ENCODE results near the gene BRICD5. TPM values are rescaled to one million over a fixed set of nuclear protein-coding genes. Genes with fewer than 3 reads are reported as not detected.
"Not testable (repeated sequence)": the region's sequence is repeated elsewhere in the genome, so short reads cannot be mapped to it uniquely, and the experiment has no call there.

The BRICD5 gene
- total and polyA plus RNA-seq, 2 of the 13 experiments (the other 11 are each of a cell fraction or from before 2014, with no cell fraction given), result 1.6 to 5.8 TPM

DNA sequence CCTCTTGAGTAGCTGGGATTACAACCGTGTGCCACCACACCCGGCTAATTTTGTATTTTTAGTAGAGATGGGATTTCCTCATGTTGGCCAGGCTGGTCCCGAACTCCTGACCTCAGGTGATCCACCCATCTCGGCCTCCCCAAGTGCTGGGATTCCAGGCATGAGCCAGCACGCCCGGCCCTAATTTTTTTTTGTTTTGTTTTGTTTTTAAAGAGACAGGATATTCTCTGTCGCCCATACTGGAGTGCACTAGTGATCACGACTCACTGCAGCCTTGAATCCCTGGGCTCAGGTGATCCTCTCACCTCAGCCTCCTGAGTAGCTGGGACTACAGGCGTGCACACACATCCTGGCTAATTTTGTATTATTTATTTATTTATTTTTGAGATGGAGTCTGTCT is 29.7 kb upstream of the BRICD5 start:
- CTCF ChIA-PET (ENCODE audit: low intra/inter-chr PET ratio, low total read pairs); H2AFZ ChIP-seq (ENCODE audit: low read length); H3K27ac ChIP-seq (ENCODE audit: extremely low read length, insufficient read depth, low read length); H3K27me3 ChIP-seq (ENCODE audit: control insufficient read depth in 1 of 2, insufficient read depth in 2 of 2, low read length in 2 of 2); intact Hi-C loops (cut with micrococcal nuclease; ENCODE audit: unreplicated experiment); H3K4me3 ChIP-seq (replicated peaks in 1 of 3; ENCODE audit: insufficient read depth in 1 of 3, low read depth in 2 of 3, low read length in 3 of 3); FAIRE-seq; H3K79me2 ChIP-seq (ENCODE audit: insufficient read depth, low read length); H3K9ac ChIP-seq (ENCODE audit: insufficient read depth, low read depth, low read length); BruUV-seq (replicated peaks); H3K4me2 ChIP-seq (ENCODE audit: low read depth, low read length); DNase-seq (ENCODE audit: low spot score); in situ Hi-C loops (cut with HindIII; ENCODE audit: extremely low pct_ligation_motif_present, low pct_unique_long_range_greater_than_20kb); H3K9me3 ChIP-seq (ENCODE audit: low read length); ATAC-seq; H4K20me1 ChIP-seq (ENCODE audit: insufficient read depth, low read length): not testable (repeated sequence)
- peaks cover 14 to 32% of the 10 kb centered on the region in 2 experiments; a peak in 4 of 5 replicates for H3K36me3 ChIP-seq (replicated peaks in 1 of 2; ENCODE audit: control insufficient read depth in 1 of 2, insufficient read depth in 2 of 2, low read length in 2 of 2)
- H3K4me1 ChIP-seq (ENCODE audit: insufficient read depth, low read length), result peaks cover 31% of the 10 kb centered on the region
- POLR2A ChIA-PET, result interaction anchor here (1.4 to 3.5 kb wide), 3 partner anchors 11 to 85 kb away, joined by 3 to 16 read pairs (median 5); partner anchors contain the start of genes ECI1 and TRAF7
- WGBS (ENCODE audit: low lambda C conversion rate), result 95% methylated on average over 9 of the region's 9 CpGs
- TF ChIP-seq POLR2G (IDR thresholded peaks at IDR 0.05; ENCODE audit: low read depth, low read length), result 0 out of 2 replicates have a peak, but pooled peaks have one; percentile 24

DNA sequence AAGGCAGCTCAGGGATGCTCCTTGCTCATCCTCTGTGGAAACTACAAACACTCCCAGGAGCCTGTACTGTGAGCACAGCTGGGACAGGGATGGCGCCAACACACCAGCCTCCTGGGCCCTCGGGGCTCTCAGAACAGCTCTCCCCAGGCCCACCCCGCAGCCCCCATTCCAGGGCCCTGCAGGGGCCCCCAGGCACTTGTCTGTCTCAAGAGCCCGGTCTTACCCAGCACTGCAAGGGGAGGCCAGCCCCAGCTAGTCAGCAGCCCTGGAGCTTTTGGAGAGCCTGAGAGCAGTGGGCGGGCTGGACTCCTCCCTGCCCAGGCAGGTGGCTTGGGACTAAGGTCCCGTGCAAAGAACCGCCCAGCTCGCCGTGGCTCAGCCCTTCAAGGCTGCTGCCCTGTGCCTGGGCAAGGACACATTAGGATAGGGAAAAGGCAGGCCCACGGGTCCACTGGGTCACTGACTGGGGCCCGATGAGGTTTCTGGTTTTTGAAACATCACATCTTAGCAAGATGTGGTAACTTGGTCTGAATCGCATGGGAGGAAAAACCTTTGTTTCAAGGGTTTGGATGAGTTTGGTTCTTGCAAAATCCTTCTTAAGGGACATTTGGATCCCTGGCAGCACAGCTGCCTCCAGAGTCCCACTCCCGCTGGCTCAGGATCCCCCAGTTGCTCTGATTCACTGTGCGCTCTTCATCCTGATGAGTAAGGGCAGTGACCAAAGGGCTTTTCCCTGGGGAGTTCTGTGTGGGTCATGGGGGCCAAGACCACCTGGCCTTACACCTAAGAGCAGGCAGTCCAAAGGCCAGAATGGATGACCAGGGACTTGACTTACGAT is 28.4 kb upstream of the BRICD5 start:
- Histone ChIP-seq H3K4me2 (ENCODE audit: low read depth, low read length) (no peak overlapping the region), H3K36me3 (replicated peaks in 1 of 2; ENCODE audit: control insufficient read depth in 1 of 2, insufficient read depth in 2 of 2, low read length in 2 of 2) (peaks cover 6 to 23% of the 10 kb centered on the region in 2 experiments; a peak in 4 of 5 replicates), H3K9me3 (ENCODE audit: low read length) (no peaks in the 10 kb centered on the region), H2AFZ (ENCODE audit: low read length) (no peak overlapping the region), H3K4me1 (ENCODE audit: insufficient read depth, low read length) (peaks cover 31% of the 10 kb centered on the region), H3K4me3 (replicated peaks in 1 of 3; ENCODE audit: insufficient read depth in 1 of 3, low read depth in 2 of 3, low read length in 3 of 3) (no peak overlapping the region), H3K79me2 (ENCODE audit: insufficient read depth, low read length) (no peaks in the 10 kb centered on the region), H3K9ac (ENCODE audit: insufficient read depth, low read depth, low read length) (no peak overlapping the region), H4K20me1 (ENCODE audit: insufficient read depth, low read length) (0 out of 2 replicates have a peak, but pooled peaks cover 2% of the 10 kb centered on the region), H3K27me3 (ENCODE audit: control insufficient read depth in 1 of 2, insufficient read depth in 2 of 2, low read length in 2 of 2) (no peaks in the 10 kb centered on the region), H3K27ac (ENCODE audit: extremely low read length, insufficient read depth, low read length) (peak overlapping the region; percentile 37)
- ChIA-PET CTCF (ENCODE audit: low intra/inter-chr PET ratio, low total read pairs) (no interaction called here), POLR2A (interaction anchor here (0.9 to 3.5 kb wide), 5 partner anchors 12 to 84 kb away, joined by 3 to 16 read pairs (median 4); partner anchors contain the start of genes ECI1, PGP and TRAF7)
- intact Hi-C loops (cut with micrococcal nuclease; ENCODE audit: unreplicated experiment) (no loop called here), in situ Hi-C loops (cut with HindIII; ENCODE audit: extremely low pct_ligation_motif_present, low pct_unique_long_range_greater_than_20kb) (no loop called here)
- WGBS (ENCODE audit: low lambda C conversion rate), result 17% methylated on average over 1 of the region's 15 CpGs
- no TSS peak for BruUV-seq (replicated peaks)
- ATAC-seq (peak; percentile 42), DNase-seq (ENCODE audit: low spot score) (no peak), FAIRE-seq (no peak)
- TF ChIP-seq RNF219 (CRISPR knock-in tag; IDR thresholded peaks at IDR 0.05) (no peak), JARID2 (CRISPR knock-in tag; IDR thresholded peaks at IDR 0.05; ENCODE audit: insufficient replicate concordance) (no peak), RFXAP (CRISPR knock-in tag; IDR thresholded peaks at IDR 0.05; ENCODE audit: borderline replicate concordance) (no peak), ZNF33A (CRISPR knock-in tag; IDR thresholded peaks at IDR 0.05; ENCODE audit: borderline replicate concordance) (no peak), ZHX1 (CRISPR knock-in tag; IDR thresholded peaks at IDR 0.05; ENCODE audit: low read depth) (0 out of 2 replicates have a peak, but pooled peaks have one; percentile 32), RBM22 (optimal IDR thresholded peaks at IDR 0.05; ENCODE audit: low read length) (peak; percentile 19), AGO1 (IDR thresholded peaks at IDR 0.05; ENCODE audit: low read depth, low read length, poor library complexity, severe bottlenecking) (peak; percentile 27)
- TF ChIP-seq, protein P1, sequence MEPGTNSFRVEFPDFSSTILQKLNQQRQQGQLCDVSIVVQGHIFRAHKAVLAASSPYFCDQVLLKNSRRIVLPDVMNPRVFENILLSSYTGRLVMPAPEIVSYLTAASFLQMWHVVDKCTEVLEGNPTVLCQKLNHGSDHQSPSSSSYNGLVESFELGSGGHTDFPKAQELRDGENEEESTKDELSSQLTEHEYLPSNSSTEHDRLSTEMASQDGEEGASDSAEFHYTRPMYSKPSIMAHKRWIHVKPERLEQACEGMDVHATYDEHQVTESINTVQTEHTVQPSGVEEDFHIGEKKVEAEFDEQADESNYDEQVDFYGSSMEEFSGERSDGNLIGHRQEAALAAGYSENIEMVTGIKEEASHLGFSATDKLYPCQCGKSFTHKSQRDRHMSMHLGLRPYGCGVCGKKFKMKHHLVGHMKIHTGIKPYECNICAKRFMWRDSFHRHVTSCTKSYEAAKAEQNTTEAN (CRISPR knock-in tag; conservative IDR thresholded peaks at IDR 0.05), result no peak
